ENCODE results near the gene PNPLA2. TPM values are rescaled to one million over a fixed set of nuclear protein-coding genes. Genes with fewer than 3 reads are reported as not detected.

Gene PNPLA2
- total RNA-seq, 1 donor from 2014 or later = 9.0 TPM

GRCh38 chr11:841981-842369, 23.3 kb downstream of the PNPLA2 start:
- no peaks in the 10 kb centered on the region for H3K27me3 ChIP-seq (ENCODE audit: control insufficient read depth, insufficient read depth, low read length)
- H3K36me3 ChIP-seq (ENCODE audit: control insufficient read depth, insufficient read depth, low read length) = peaks cover 30% of the 10 kb centered on the region
- FAIRE-seq (no peak), DNase-seq (ENCODE audit: low read depth) (no peak)
- peak overlapping the region; percentile 52 for H3K4me3 ChIP-seq (ENCODE audit: low read depth, low read length)
- TF ChIP-seq CTCF (IDR thresholded peaks at IDR 0.05; ENCODE audit: insufficient read depth, low read length, severe bottlenecking) = no peak

- TF ChIP-seq CTCF (IDR thresholded peaks at IDR 0.05; ENCODE audit: insufficient read depth, low read length, severe bottlenecking) = no peak
- FAIRE-seq (no peak), DNase-seq (ENCODE audit: low read depth) (peak; percentile 64)
- Histone ChIP-seq H3K4me3 (ENCODE audit: low read depth, low read length) (peak within 1 kb of the TSS; percentile 52), H3K36me3 (ENCODE audit: control insufficient read depth, insufficient read depth, low read length) (peaks cover 25% of the 10 kb centered on the region), H3K27me3 (ENCODE audit: control insufficient read depth, insufficient read depth, low read length) (no peaks in the 10 kb centered on the region)
Observed at GRCh38 chr11:842370-843002, 23.8 kb downstream of the PNPLA2 start, which contains the start of the genes POLR2L and TSPAN4. Gene POLR2L, minus strand, starts transcription at chr11:842529. Its CDS starts 21 bp downstream, at chr11:842508. Gene TSPAN4, plus strand, starts transcription at chr11:842852. Its CDS starts 7,453 bp downstream, at chr11:850305.

- peak; percentile 2 for TF ChIP-seq CTCF (IDR thresholded peaks at IDR 0.05; ENCODE audit: insufficient read depth, low read length, severe bottlenecking)
- Histone ChIP-seq H3K4me3 (ENCODE audit: low read depth, low read length) (peak overlapping the region; percentile 52), H3K27me3 (ENCODE audit: control insufficient read depth, insufficient read depth, low read length) (no peaks in the 10 kb centered on the region), H3K36me3 (ENCODE audit: control insufficient read depth, insufficient read depth, low read length) (peaks cover 19% of the 10 kb centered on the region)
- FAIRE-seq (no peak), DNase-seq (ENCODE audit: low read depth) (no peak)
Observed at GRCh38 chr11:843086-843734, 24.5 kb downstream of the PNPLA2 start.

GRCh38 chr11:843818-844692, 25.3 kb downstream of the PNPLA2 start:
- TF ChIP-seq CTCF (IDR thresholded peaks at IDR 0.05; ENCODE audit: insufficient read depth, low read length, severe bottlenecking) = no peak
- H3K27me3 ChIP-seq (ENCODE audit: control insufficient read depth, insufficient read depth, low read length) = no peaks in the 10 kb centered on the region
- FAIRE-seq (no peak), DNase-seq (ENCODE audit: low read depth) (peak; percentile 63)
- H3K4me3 ChIP-seq (ENCODE audit: low read depth, low read length) = peak overlapping the region; percentile 52
- peaks cover 16% of the 10 kb centered on the region for H3K36me3 ChIP-seq (ENCODE audit: control insufficient read depth, insufficient read depth, low read length)

- DNase-seq (ENCODE audit: low read depth) = no peak
- peak overlapping the region; percentile 4 for H3K4me3 ChIP-seq (ENCODE audit: low read depth, low read length)
- FAIRE-seq = peak; percentile 72
- H3K27me3 ChIP-seq (ENCODE audit: control insufficient read depth, insufficient read depth, low read length) = no peaks in the 10 kb centered on the region
- peaks cover 11% of the 10 kb centered on the region for H3K36me3 ChIP-seq (ENCODE audit: control insufficient read depth, insufficient read depth, low read length)
- no peak for TF ChIP-seq CTCF (IDR thresholded peaks at IDR 0.05; ENCODE audit: insufficient read depth, low read length, severe bottlenecking)
Observed at GRCh38 chr11:844693-845644, 26.3 kb downstream of the PNPLA2 start.
